Thyroid gland (tissue), 4 donors: Measurements from ENCODE around the gene RALGDS. TPM values are rescaled to one million over a fixed set of nuclear protein-coding genes. Genes with fewer than 3 reads are reported as not detected.

Experiments
- DNase-seq, 2 donors: peaks; one replicate each; pipeline ENCODE4 v3.0.0-alpha.2; 2019
- H3K27ac ChIP-seq, 3 donors: fragments of 200-600 bp; sonication (generic); 1 replicate in 2 of 3; 2 replicates in 1 of 3; pipeline ENCODE4 v1.5.1; 2016 to 2019; ENCODE audit warnings: mild to moderate bottlenecking in 1 of 3, moderate library complexity in 1 of 3
- H3K27me3 ChIP-seq: fragments of 200-600 bp; sonication (generic); one replicate; pipeline ENCODE4 v1.5.1; 2019
- H3K36me3 ChIP-seq, 2 donors: fragments of 200-600 bp; sonication (generic); one replicate each; pipeline ENCODE4 v1.5.1; 2016 to 2019
- H3K4me1 ChIP-seq, 2 donors: fragments of 200-600 bp; sonication (generic); one replicate each; pipeline ENCODE4 v1.5.1; 2017 to 2019
- H3K4me3 ChIP-seq, 3 donors: fragments of 200-600 bp; sonication (generic); replicated peaks in 1 of 3; 1 replicate in 2 of 3; 2 replicates in 1 of 3; pipeline ENCODE4 v1.5.1; 2016; ENCODE audit warnings: mild to moderate bottlenecking in 1 of 3
- H3K9me3 ChIP-seq: fragments of 200-600 bp; sonication (generic); one replicate; pipeline ENCODE4 v1.5.1; 2017
- POLR2A ChIP-seq, 2 donors: fragments of 450-650 bp; IDR thresholded peaks; one replicate each; pipeline ENCODE4 v1.6.1; 2017; ENCODE audit warnings: antibody characterized with exemption in 2 of 2, mild to moderate bottlenecking in 2 of 2, moderate library complexity in 1 of 2
- WGBS, 2 donors: methylation state at CpG; one replicate each; pipeline ENCODE4 v1.1.5; 2017; 5-methylcytosine and 5-hydroxymethylcytosine counted together
- intact Hi-C: fragments of 100-400 bp; cut with DNase I; formaldehyde crosslinking; loops from one replicate; pipeline ENCODE4 v1.15.1; 2023
- total RNA-seq, 4 donors: library from RNA; depleted of rRNA; stranded (reverse); fragments of >200 nt; gene quantifications; one replicate each; pipeline ENCODE4 v1.2.3, GENCODE V29; 2016
- TF ChIP-seq, protein P1 (sequence below), 6 experiments: fragments of 200-600 bp in 3 of 6; fragments of 450-650 bp in 3 of 6; sonication (generic) in 3 of 6; IDR thresholded peaks; one replicate each; pipeline ENCODE4 v1.5.1; 2016 to 2019; ENCODE audit warnings: antibody characterized with exemption in 6 of 6, mild to moderate bottlenecking in 2 of 6, inconsistent platforms in 1 of 6, moderate library complexity in 1 of 6

The RALGDS gene
- total RNA-seq, 4 donors from 2014 or later = 32.2 to 55.3 (median 43.5) TPM

DNA sequence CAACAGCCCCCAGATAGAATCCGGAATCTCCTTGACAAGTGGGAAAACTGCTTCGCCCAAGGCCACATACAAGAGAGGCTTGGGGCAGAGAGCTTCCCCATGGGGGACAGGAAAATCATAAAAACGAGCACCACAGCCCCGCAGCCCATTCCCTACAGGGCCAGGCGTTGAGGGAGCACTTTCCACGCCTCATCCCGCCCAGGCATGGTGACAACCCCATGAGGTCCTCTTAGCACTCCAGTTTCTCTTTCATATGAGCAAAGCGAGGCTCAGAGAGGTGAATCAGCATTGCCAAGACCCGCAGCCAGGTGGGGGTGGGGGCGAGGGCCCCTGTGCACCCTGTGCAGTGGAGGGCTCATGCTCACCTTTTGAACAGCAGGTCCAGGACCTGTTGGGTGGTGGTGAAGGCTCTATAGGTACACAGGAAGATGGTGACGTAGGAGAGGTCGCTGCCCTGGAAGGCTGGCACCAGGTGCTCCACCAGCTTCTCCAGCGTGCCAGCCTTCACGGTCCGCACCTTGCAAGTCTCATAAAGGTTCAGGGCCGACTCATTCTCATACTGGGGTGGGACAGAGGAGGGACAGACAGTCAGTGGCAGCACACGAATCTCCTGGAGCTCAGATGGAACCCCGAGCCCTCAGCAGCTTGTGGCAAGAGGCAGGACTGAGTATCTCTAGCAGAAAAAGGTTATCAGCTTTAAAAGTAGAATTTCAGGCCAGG, 10.9 kb downstream of the RALGDS start:
- H3K4me1 ChIP-seq = peaks cover 24 to 31% of the 10 kb centered on the region in 2 donors
- no peaks in the 10 kb centered on the region for H3K9me3 ChIP-seq
- WGBS, 2 donors = 96 to 99% methylated on average over 15 to 18 of the region's 18 CpGs
- no peak overlapping the region for H3K27ac ChIP-seq
- DNase-seq = no peak
- no peak overlapping the region for H3K4me3 ChIP-seq
- TF ChIP-seq, protein P1, sequence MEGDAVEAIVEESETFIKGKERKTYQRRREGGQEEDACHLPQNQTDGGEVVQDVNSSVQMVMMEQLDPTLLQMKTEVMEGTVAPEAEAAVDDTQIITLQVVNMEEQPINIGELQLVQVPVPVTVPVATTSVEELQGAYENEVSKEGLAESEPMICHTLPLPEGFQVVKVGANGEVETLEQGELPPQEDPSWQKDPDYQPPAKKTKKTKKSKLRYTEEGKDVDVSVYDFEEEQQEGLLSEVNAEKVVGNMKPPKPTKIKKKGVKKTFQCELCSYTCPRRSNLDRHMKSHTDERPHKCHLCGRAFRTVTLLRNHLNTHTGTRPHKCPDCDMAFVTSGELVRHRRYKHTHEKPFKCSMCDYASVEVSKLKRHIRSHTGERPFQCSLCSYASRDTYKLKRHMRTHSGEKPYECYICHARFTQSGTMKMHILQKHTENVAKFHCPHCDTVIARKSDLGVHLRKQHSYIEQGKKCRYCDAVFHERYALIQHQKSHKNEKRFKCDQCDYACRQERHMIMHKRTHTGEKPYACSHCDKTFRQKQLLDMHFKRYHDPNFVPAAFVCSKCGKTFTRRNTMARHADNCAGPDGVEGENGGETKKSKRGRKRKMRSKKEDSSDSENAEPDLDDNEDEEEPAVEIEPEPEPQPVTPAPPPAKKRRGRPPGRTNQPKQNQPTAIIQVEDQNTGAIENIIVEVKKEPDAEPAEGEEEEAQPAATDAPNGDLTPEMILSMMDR (IDR thresholded peaks at IDR 0.05) = no peak
- no peak for TF ChIP-seq POLR2A (IDR thresholded peaks at IDR 0.05)
- intact Hi-C loops = no loop called here
- peaks cover 36 to 46% of the 10 kb centered on the region in 2 donors for H3K36me3 ChIP-seq
- H3K27me3 ChIP-seq = no peaks in the 10 kb centered on the region

DNA sequence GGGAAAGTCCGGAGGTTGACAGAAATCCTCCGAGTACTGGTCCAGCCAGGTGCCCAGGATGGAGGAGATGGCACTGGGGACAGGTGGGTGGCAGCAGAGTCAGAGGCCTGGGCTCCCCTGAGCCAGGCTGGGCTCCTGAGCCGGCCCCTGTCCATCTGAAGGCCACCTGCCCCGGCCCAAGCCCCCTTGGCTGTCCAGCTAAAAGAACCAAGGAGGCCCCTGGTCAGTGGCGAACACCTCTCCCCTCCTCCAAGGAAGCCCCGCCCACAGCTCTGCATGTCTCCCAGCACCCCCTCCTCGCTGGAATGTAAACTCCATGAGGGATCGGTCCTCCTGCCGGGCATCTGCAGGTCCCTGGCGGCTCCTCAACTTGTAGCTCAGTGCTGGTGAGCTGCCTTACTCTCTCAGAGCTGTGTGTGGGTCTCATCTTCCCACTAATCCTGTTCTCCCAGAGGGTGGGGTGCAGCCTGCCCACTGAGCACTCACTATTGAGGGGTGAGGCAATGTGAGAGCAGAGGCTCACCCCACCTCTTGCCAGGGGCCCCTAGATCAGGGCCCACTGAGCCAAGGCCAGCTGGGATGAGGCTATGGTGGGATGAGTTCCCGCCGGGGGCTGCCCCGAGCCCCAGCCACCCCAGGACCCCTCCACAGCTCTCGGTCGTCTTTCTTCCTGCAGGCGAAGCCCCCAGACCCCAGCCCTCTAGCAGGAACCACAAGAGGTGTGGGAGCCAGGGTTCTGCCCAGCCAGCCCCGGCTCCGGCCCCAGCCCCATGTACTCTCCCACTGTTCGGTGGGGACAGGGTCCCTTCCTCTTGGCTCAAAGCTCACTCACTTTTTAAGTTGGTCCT, 12.0 kb downstream of the RALGDS start:
- no peaks in the 10 kb centered on the region for H3K9me3 ChIP-seq
- intact Hi-C loops = no loop called here
- no peaks in the 10 kb centered on the region for H3K27me3 ChIP-seq
- no peak for DNase-seq
- peaks cover 13 to 20% of the 10 kb centered on the region in 2 donors for H3K4me1 ChIP-seq
- peaks cover 39 to 46% of the 10 kb centered on the region in 2 donors for H3K36me3 ChIP-seq
- no peak for TF ChIP-seq POLR2A (IDR thresholded peaks at IDR 0.05)
- TF ChIP-seq, protein P1 (IDR thresholded peaks at IDR 0.05) = no peak
- H3K4me3 ChIP-seq = no peak overlapping the region
- H3K27ac ChIP-seq = no peak overlapping the region
- WGBS, 2 donors = 92 to 98% methylated on average over 9 to 15 of the region's 19 CpGs

DNA sequence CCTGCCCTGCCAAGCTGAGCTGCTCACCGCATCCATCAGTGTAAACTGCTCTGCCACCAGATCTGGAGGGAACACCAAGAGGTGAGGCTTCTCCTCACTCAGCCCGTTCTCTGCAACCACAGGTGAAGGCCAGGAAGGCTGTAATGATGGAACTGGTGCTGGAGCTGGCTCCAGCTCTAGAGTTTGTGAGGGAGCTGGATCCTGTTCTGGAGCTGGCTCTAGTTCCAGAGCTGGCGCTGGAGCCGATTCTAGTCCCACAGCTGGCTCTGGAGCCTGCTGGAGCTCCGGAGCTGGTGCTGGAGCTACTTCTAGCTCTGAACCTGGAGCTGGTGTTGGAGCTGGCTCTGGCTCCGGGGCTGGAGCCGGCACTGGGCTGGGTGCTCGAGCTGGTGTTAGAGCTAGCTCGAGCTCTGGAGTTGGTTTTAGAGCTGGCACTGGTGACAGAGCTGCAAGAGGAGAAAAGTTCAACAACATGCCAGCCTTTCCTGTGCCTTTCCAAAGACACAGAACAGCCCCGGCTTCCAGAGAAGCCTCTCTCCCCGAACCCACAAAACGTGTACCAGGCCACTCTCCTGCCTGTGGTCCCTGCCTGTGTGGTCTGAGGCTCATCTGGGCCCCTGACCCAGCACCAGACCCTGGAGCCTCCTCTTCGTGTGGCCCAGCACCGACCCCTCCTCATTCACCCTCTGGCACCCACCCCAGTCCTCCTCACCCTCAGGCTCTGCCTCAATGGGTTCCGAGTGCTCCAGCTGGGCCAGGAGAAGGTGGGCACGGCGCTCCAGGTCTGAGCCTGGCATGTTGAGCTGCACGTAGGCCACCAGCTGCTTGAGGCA, 12.9 kb downstream of the RALGDS start:
- Histone ChIP-seq H3K27ac (no peak overlapping the region), H3K4me3 (no peak overlapping the region), H3K27me3 (no peaks in the 10 kb centered on the region), H3K9me3 (no peaks in the 10 kb centered on the region), H3K36me3 (peaks cover 39 to 46% of the 10 kb centered on the region in 2 donors), H3K4me1 (peaks cover 5 to 12% of the 10 kb centered on the region in 2 donors)
- TF ChIP-seq, protein P1 (IDR thresholded peaks at IDR 0.05) = no peak
- no peak for TF ChIP-seq POLR2A (IDR thresholded peaks at IDR 0.05)
- intact Hi-C loops = no loop called here
- WGBS, 2 donors = 88 to 89% methylated on average over 9 to 10 of the region's 18 CpGs
- no peak for DNase-seq

DNA sequence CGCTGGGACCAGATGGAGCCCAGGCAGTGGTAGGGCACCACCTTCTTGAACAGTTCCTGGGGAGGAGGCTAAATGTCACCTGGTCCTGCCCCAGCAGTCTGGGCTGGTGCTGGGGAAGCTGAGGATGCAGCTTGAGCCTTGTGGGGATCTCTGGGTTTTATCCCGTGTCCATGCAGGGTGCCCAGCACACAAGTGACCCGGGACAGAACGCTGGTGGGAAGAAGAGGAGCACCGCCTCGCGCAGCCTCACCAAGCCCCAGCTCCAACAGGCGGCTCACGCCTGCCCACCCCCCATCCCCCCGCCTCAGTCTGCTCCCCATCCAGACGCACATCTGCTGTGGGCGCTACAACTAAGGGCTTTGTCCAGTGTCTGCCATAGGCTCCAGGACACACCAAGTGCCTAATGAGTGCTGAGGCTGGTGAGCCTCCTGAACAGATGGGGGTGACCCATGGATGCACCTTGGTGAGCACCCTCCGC, 13.8 kb downstream of the RALGDS start:
- WGBS, 2 donors = 94 to 100% methylated on average over 2 to 3 of the region's 13 CpGs
- Histone ChIP-seq H3K4me1 (peaks cover 0 to 3% of the 10 kb centered on the region in 2 donors), H3K9me3 (no peaks in the 10 kb centered on the region), H3K27ac (no peak overlapping the region), H3K4me3 (no peak overlapping the region), H3K36me3 (peaks cover 43 to 52% of the 10 kb centered on the region in 2 donors), H3K27me3 (no peaks in the 10 kb centered on the region)
- no peak for TF ChIP-seq POLR2A (IDR thresholded peaks at IDR 0.05)
- TF ChIP-seq, protein P1 (IDR thresholded peaks at IDR 0.05) = no peak
- intact Hi-C loops = no loop called here
- no peak for DNase-seq
